Brain microvascular endothelial cell (primary cell): ENCODE measurements around the gene C10orf90.

ENCODE experiments used
- DNase-seq: peaks from one replicate; pipeline ENCODE4 v3.0.0-alpha.2; 2020
- H3K27ac ChIP-seq: fragments of 250-450 bp; sonication (Bioruptor Pico); 2 replicates; pipeline ENCODE4 v1.5.1; 2020; ENCODE audit warnings: mild to moderate bottlenecking, moderate library complexity
- H3K27me3 ChIP-seq: fragments of 250-450 bp; sonication (Bioruptor Pico); replicated peaks from 2 replicates; pipeline ENCODE4 v1.5.1; 2020; ENCODE audit warnings: mild to moderate bottlenecking
- H3K36me3 ChIP-seq: fragments of 250-450 bp; sonication (Bioruptor Pico); replicated peaks from 2 replicates; pipeline ENCODE4 v1.5.1; 2020; ENCODE audit warnings: mild to moderate bottlenecking
- H3K4me3 ChIP-seq: 2 replicates; pipeline ENCODE4 v1.5.1; 2011; ENCODE audit warnings: low read depth, mild to moderate bottlenecking, control low read depth, low read length, moderate library complexity
- in situ Hi-C: cut with HindIII; loops from 2 replicates; pipeline ENCODE4 v1.10.0; 2017; ENCODE audit warnings: low sequenced_read_pairs, low pct_ligation_motif_present
- TF ChIP-seq, protein P1 (sequence below): IDR thresholded peaks from 2 replicates; pipeline ENCODE4 v1.5.1; 2011; ENCODE audit warnings: low read depth, mild to moderate bottlenecking, moderate library complexity, low read length, control low read depth, inconsistent platforms; ENCODE audit errors: missing control alignments

C10orf90 gene

GRCh38 chr10:126586128-126586527 is 84.4 kb downstream of the C10orf90 start:
- Histone ChIP-seq H3K27me3 (no peaks in the 10 kb centered on the region), H3K36me3 (no peaks in the 10 kb centered on the region), H3K4me3 (no peak overlapping the region), H3K27ac (no peak overlapping the region)
- TF ChIP-seq, protein P1, sequence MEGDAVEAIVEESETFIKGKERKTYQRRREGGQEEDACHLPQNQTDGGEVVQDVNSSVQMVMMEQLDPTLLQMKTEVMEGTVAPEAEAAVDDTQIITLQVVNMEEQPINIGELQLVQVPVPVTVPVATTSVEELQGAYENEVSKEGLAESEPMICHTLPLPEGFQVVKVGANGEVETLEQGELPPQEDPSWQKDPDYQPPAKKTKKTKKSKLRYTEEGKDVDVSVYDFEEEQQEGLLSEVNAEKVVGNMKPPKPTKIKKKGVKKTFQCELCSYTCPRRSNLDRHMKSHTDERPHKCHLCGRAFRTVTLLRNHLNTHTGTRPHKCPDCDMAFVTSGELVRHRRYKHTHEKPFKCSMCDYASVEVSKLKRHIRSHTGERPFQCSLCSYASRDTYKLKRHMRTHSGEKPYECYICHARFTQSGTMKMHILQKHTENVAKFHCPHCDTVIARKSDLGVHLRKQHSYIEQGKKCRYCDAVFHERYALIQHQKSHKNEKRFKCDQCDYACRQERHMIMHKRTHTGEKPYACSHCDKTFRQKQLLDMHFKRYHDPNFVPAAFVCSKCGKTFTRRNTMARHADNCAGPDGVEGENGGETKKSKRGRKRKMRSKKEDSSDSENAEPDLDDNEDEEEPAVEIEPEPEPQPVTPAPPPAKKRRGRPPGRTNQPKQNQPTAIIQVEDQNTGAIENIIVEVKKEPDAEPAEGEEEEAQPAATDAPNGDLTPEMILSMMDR = no peak
- DNase-seq = no peak
- in situ Hi-C loops = no loop called here

DNA sequence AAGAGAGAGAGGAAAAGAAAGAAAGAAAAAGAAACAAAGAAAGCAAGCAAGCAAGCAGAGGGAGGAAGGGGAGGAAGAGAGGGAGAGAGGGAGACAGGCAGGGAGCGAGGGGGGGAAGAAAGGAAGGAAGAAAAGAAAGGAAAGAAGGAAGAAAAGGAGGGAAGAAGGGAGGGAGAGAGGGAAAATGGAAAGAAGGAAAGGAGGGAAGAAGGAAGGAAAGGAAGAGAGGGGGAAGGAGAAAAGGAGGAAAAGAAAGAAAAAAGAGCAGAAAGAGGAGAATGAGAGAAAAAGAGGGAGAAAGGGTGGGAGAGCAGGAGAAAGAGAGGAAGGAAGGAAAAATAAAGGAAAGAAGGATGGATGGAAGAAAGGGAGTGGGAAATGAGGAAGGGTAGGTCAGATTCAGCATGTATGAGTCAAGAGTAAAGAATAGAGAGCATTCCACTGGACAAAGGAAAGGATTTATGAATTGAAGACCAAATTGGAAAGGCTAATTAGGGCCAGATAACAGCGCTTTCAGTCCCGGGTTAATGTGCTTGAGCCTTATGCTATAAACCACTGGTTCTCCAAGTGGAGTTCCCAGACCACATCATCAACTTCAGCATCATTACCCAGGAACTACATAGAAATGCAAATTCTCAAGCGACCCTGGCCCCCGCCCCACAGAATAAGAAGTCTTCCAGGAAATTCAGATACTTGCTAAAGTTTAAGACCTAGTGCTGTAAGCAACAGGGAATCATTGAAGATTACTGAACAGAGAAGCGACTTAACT is 85.1 kb downstream of the C10orf90 start:
- in situ Hi-C loops = no loop called here
- Histone ChIP-seq H3K4me3 (no peak overlapping the region), H3K27ac (no peak overlapping the region), H3K36me3 (no peaks in the 10 kb centered on the region), H3K27me3 (no peaks in the 10 kb centered on the region)
- TF ChIP-seq, protein P1 = no peak
- DNase-seq = no peak

DNA sequence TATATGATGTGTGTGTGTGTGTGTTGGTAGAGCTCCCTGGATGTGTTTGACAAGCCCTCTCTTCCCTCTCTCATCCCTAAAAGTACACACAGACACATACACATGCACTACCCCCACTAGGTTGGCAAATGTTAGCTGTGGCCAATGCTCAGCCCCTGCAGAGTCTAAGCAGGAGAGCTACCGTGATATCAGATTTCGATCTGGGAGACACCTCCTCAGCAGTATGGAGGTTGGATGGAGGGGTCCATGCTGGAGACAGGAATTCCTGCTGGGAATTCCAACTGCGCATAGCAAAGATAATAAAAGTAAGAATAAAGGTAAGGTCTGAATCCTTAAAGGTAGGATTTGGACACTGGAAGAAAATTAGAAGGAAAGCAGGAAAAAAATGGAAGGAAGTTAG is 85.7 kb downstream of the C10orf90 start:
- no peak overlapping the region for H3K4me3 ChIP-seq
- no peak overlapping the region for H3K27ac ChIP-seq
- no peak for DNase-seq
- TF ChIP-seq, protein P1 = no peak
- in situ Hi-C loops = no loop called here
- no peaks in the 10 kb centered on the region for H3K27me3 ChIP-seq
- no peaks in the 10 kb centered on the region for H3K36me3 ChIP-seq

- Histone ChIP-seq H3K4me3 (no peak overlapping the region), H3K27ac (no peak overlapping the region), H3K27me3 (no peaks in the 10 kb centered on the region), H3K36me3 (no peaks in the 10 kb centered on the region)
- no peak for DNase-seq
- in situ Hi-C loops = no loop called here
- TF ChIP-seq, protein P1 = no peak
These were observed 86.8 kb downstream of the C10orf90 start for GRCh38 chr10:126583552-126584200.

GRCh38 chr10:126581648-126582046 is 88.8 kb downstream of the C10orf90 start:
- TF ChIP-seq, protein P1 = no peak
- H3K4me3 ChIP-seq = no peak overlapping the region
- H3K27me3 ChIP-seq = no peaks in the 10 kb centered on the region
- DNase-seq = no peak
- in situ Hi-C loops = no loop called here
- no peaks in the 10 kb centered on the region for H3K36me3 ChIP-seq
- no peak overlapping the region for H3K27ac ChIP-seq
